Tongue (tissue), 2 donors: ENCODE results near the gene RAB1B. TPM values are rescaled to one million over a fixed set of nuclear protein-coding genes. Genes with fewer than 3 reads are reported as not detected.

Source experiments
- DNase-seq: peaks from one replicate; pipeline ENCODE4 v3.0.0-alpha.2; 2015
- total RNA-seq: library from RNA; depleted of rRNA; stranded (reverse); fragments of >200 nt; gene quantifications from one replicate; pipeline ENCODE4 v1.2.3, GENCODE V29; 2014

Gene RAB1B
- total RNA-seq, 1 donor from 2014 or later: 62.2 TPM

GRCh38 chr11:66323684-66324083, 55.2 kb downstream of the RAB1B start:
- DNase-seq: no peak

GRCh38 chr11:66324664-66325063, 56.2 kb downstream of the RAB1B start:
- no peak for DNase-seq

GRCh38 chr11:66325263-66325671, 56.8 kb downstream of the RAB1B start:
- DNase-seq: no peak

GRCh38 chr11:66326261-66327111, 58.0 kb downstream of the RAB1B start:
- DNase-seq: peak; percentile 33

Other genes starting within 250 kb of the RAB1B start
- not detected for gene CATSPER1, start 242.2 kb upstream of the RAB1B start, total RNA-seq
- not detected for gene GAL3ST3, start 219.5 kb upstream of the RAB1B start, total RNA-seq
- 95.4 TPM for gene SF3B2, start 216.3 kb upstream of the RAB1B start, total RNA-seq
- 27.0 TPM for gene PACS1, start 198.4 kb upstream of the RAB1B start, total RNA-seq
- 11.4 TPM for gene KLC2, start 10.9 kb upstream of the RAB1B start, total RNA-seq
- 1.7 TPM for gene CNIH2, start 9.5 kb downstream of the RAB1B start, total RNA-seq
- 53.5 TPM for gene YIF1A, start 20.5 kb downstream of the RAB1B start, total RNA-seq
- not detected for gene TMEM151A, start 23.3 kb downstream of the RAB1B start, total RNA-seq
- 37.6 TPM for gene CD248, start 48.4 kb downstream of the RAB1B start, total RNA-seq
- gene RIN1, start 67.8 kb downstream of the RAB1B start, total RNA-seq: 7.1 TPM
- gene BRMS1, start 76.5 kb downstream of the RAB1B start, total RNA-seq: 23.6 TPM
- 40.8 TPM for gene B4GAT1, start 79.0 kb downstream of the RAB1B start, total RNA-seq
- 10.2 TPM for gene SLC29A2, start 103.1 kb downstream of the RAB1B start, total RNA-seq
- gene NPAS4, start 152.4 kb downstream of the RAB1B start, total RNA-seq: 1.4 TPM
- 55.9 TPM for gene MRPL11, start 170.2 kb downstream of the RAB1B start, total RNA-seq
- 5.9 TPM for gene PELI3, start 198.3 kb downstream of the RAB1B start, total RNA-seq
- 21.2 TPM for gene DPP3, start 211.8 kb downstream of the RAB1B start, total RNA-seq
- gene BBS1, start 242.0 kb downstream of the RAB1B start, total RNA-seq: 29.6 TPM